ENCODE measurements around the gene DAPP1. TPM values are rescaled to one million over a fixed set of nuclear protein-coding genes. Genes with fewer than 3 reads are reported as not detected.
A peak's percentile ranks its signal among the peaks of the same experiment; 100 is the strongest.

DAPP1 gene
- total RNA-seq, 1 donor from 2014 or later: not detected

- peak overlapping the region; percentile 36 for H3K27ac Mint-ChIP-seq
- H3K27me3 Mint-ChIP-seq (ENCODE audit: insufficient read depth, low read depth): no peaks in the 10 kb centered on the region
Observed at GRCh38 chr4:99887837-99888236, 71.2 kb downstream of the DAPP1 start.

GRCh38 chr4:99891351-99891750 lies 74.7 kb downstream of the DAPP1 start:
- no peaks in the 10 kb centered on the region for H3K36me3 Mint-ChIP-seq
- H3F3A ChIP-seq (ENCODE audit: low read depth): peaks cover 15% of the 10 kb centered on the region
- H3K9me3 ChIP-seq (ENCODE audit: low read depth): no peaks in the 10 kb centered on the region
- H3K4me2 ChIP-seq: no peak overlapping the region
- peaks cover 17% of the 10 kb centered on the region for H3K4me1 Mint-ChIP-seq
- H2AFZ ChIP-seq (replicated peaks): no peak overlapping the region
- H3K9ac ChIP-seq: no peak overlapping the region
- no peak overlapping the region for H3K4me3 ChIP-seq
- no peak overlapping the region for H3K27ac ChIP-seq
- H3K79me2 ChIP-seq (ENCODE audit: low read depth): peaks cover 30% of the 10 kb centered on the region
- no peak overlapping the region for H3K27ac Mint-ChIP-seq
- H4K20me1 ChIP-seq (ENCODE audit: low read depth): no peaks in the 10 kb centered on the region
- no peaks in the 10 kb centered on the region for H3K27me3 ChIP-seq
- H3K4me3 Mint-ChIP-seq: no peak overlapping the region
- no peak for DNase-seq (ENCODE audit: low spot score)
- H3K4me1 ChIP-seq: peaks cover 5% of the 10 kb centered on the region
- H3K9me3 Mint-ChIP-seq: no peaks in the 10 kb centered on the region
- peaks cover 3% of the 10 kb centered on the region for H3K36me3 ChIP-seq
- peaks cover 3% of the 10 kb centered on the region for H3K27me3 Mint-ChIP-seq (ENCODE audit: insufficient read depth, low read depth)
- TF ChIP-seq EZH2phosphoT487 (IDR thresholded peaks at IDR 0.05) (no peak), CTCF (IDR thresholded peaks at IDR 0.05) (no peak), EZH2 (IDR thresholded peaks at IDR 0.05) (no peak)

More at GRCh38 chr4:99887837-99888236, 71.2 kb downstream of the DAPP1 start:
- Histone ChIP-seq H3K4me1 (no peaks in the 10 kb centered on the region), H3K27ac (no peak overlapping the region), H3K9me3 (ENCODE audit: low read depth) (no peaks in the 10 kb centered on the region), H3K79me2 (ENCODE audit: low read depth) (peaks cover 16% of the 10 kb centered on the region), H3K27me3 (no peaks in the 10 kb centered on the region), H4K20me1 (ENCODE audit: low read depth) (no peaks in the 10 kb centered on the region), H3K9ac (no peak overlapping the region), H3K4me2 (no peak overlapping the region), H3F3A (ENCODE audit: low read depth) (no peaks in the 10 kb centered on the region), H3K4me3 (no peak overlapping the region), H3K36me3 (peaks cover 3% of the 10 kb centered on the region), H2AFZ (replicated peaks) (no peak overlapping the region)
- Mint-ChIP-seq H3K9me3 (no peaks in the 10 kb centered on the region), H3K36me3 (no peaks in the 10 kb centered on the region), H3K4me3 (no peak overlapping the region), H3K4me1 (peaks cover 3% of the 10 kb centered on the region)
- peak; percentile 19 for DNase-seq (ENCODE audit: low spot score)
- TF ChIP-seq EZH2 (IDR thresholded peaks at IDR 0.05): no peak
- TF ChIP-seq CTCF (IDR thresholded peaks at IDR 0.05): no peak
- TF ChIP-seq EZH2phosphoT487 (IDR thresholded peaks at IDR 0.05): no peak

- Mint-ChIP-seq H3K9me3 (no peaks in the 10 kb centered on the region), H3K27me3 (ENCODE audit: insufficient read depth, low read depth) (peaks cover 3% of the 10 kb centered on the region), H3K4me1 (peaks cover 14% of the 10 kb centered on the region), H3K36me3 (no peaks in the 10 kb centered on the region), H3K4me3 (peak overlapping the region; percentile 98), H3K27ac (peak overlapping the region; percentile 50)
- H3K27ac ChIP-seq: no peak overlapping the region
- H3K4me2 ChIP-seq: peak overlapping the region; percentile 98
- no peak for DNase-seq (ENCODE audit: low spot score)
- peaks cover 15% of the 10 kb centered on the region for H3F3A ChIP-seq (ENCODE audit: low read depth)
- peak overlapping the region; percentile 97 for H3K4me3 ChIP-seq
- H2AFZ ChIP-seq (replicated peaks): no peak overlapping the region
- H4K20me1 ChIP-seq (ENCODE audit: low read depth): no peaks in the 10 kb centered on the region
- TF ChIP-seq EZH2phosphoT487 (IDR thresholded peaks at IDR 0.05): no peak
- no peak for TF ChIP-seq EZH2 (IDR thresholded peaks at IDR 0.05)
- H3K27me3 ChIP-seq: no peaks in the 10 kb centered on the region
- no peaks in the 10 kb centered on the region for H3K9me3 ChIP-seq (ENCODE audit: low read depth)
- H3K79me2 ChIP-seq (ENCODE audit: low read depth): peaks cover 30% of the 10 kb centered on the region
- peaks cover 5% of the 10 kb centered on the region for H3K4me1 ChIP-seq
- no peak overlapping the region for H3K9ac ChIP-seq
- no peaks in the 10 kb centered on the region for H3K36me3 ChIP-seq
Observed at GRCh38 chr4:99893029-99893428, 76.4 kb downstream of the DAPP1 start.

DNA sequence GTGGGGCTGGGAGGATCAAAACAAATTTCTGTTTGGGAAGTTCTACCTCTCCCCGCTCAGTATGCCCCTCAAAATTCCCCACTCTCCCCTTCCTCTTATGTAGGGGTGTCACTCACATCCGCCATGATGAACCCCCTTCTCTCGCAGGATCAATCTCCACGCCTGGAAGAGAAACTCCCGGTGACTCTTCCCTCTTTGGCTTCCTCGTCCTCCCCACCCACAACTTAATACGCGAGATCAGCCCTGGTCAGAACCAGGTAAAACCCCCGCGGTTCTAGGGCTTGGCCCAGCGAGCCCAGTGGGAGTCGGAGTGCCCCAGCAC lies 77.2 kb downstream of the DAPP1 start:
- H3K79me2 ChIP-seq (ENCODE audit: low read depth): peaks cover 30% of the 10 kb centered on the region
- peaks cover 5% of the 10 kb centered on the region for H3K4me1 ChIP-seq
- no peaks in the 10 kb centered on the region for H3K9me3 Mint-ChIP-seq
- H3K27ac Mint-ChIP-seq: peak overlapping the region; percentile 95
- H3K27me3 ChIP-seq: no peaks in the 10 kb centered on the region
- peak overlapping the region; percentile 98 for H3K4me2 ChIP-seq
- peaks cover 3% of the 10 kb centered on the region for H3K27me3 Mint-ChIP-seq (ENCODE audit: insufficient read depth, low read depth)
- H3K36me3 ChIP-seq: peaks cover 2% of the 10 kb centered on the region
- H3K4me1 Mint-ChIP-seq: peaks cover 14% of the 10 kb centered on the region
- H3K9me3 ChIP-seq (ENCODE audit: low read depth): no peaks in the 10 kb centered on the region
- peak; percentile 8 for DNase-seq (ENCODE audit: low spot score)
- peak overlapping the region; percentile 88 for H3K9ac ChIP-seq
- no peak for TF ChIP-seq EZH2 (IDR thresholded peaks at IDR 0.05)
- no peak for TF ChIP-seq CTCF (IDR thresholded peaks at IDR 0.05)
- TF ChIP-seq EZH2phosphoT487 (IDR thresholded peaks at IDR 0.05): no peak
- peak overlapping the region; percentile 97 for H3K4me3 ChIP-seq
- peak overlapping the region; percentile 64 for H2AFZ ChIP-seq (replicated peaks)
- no peaks in the 10 kb centered on the region for H4K20me1 ChIP-seq (ENCODE audit: low read depth)
- peak overlapping the region; percentile 98 for H3K4me3 Mint-ChIP-seq
- peaks cover 15% of the 10 kb centered on the region for H3F3A ChIP-seq (ENCODE audit: low read depth)
- no peak overlapping the region for H3K27ac ChIP-seq
- no peaks in the 10 kb centered on the region for H3K36me3 Mint-ChIP-seq

All from neural progenitor cell (in vitro differentiated cells).